Measurements from ENCODE around the gene ISLR.

GRCh38 chr15:74168711-74169126 is 4.8 kb upstream of the ISLR start:
- no peak for TF ChIP-seq EP300 (IDR thresholded peaks at IDR 0.05)
- TF ChIP-seq, protein P1, sequence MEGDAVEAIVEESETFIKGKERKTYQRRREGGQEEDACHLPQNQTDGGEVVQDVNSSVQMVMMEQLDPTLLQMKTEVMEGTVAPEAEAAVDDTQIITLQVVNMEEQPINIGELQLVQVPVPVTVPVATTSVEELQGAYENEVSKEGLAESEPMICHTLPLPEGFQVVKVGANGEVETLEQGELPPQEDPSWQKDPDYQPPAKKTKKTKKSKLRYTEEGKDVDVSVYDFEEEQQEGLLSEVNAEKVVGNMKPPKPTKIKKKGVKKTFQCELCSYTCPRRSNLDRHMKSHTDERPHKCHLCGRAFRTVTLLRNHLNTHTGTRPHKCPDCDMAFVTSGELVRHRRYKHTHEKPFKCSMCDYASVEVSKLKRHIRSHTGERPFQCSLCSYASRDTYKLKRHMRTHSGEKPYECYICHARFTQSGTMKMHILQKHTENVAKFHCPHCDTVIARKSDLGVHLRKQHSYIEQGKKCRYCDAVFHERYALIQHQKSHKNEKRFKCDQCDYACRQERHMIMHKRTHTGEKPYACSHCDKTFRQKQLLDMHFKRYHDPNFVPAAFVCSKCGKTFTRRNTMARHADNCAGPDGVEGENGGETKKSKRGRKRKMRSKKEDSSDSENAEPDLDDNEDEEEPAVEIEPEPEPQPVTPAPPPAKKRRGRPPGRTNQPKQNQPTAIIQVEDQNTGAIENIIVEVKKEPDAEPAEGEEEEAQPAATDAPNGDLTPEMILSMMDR (IDR thresholded peaks at IDR 0.05), result no peak

Measured in ovary (tissue), 3 donors.